Nephron (organoid): Measurements from ENCODE around the gene MVP.

Experiments
- H3K27ac Mint-ChIP-seq, 3 experiments: 2 replicates each; pipeline ENCODE4 v1.8.0; 2020; ENCODE audit warnings: mixed read lengths in 3 of 3, mild to moderate bottlenecking in 2 of 3, moderate library complexity in 1 of 3
- H3K27me3 Mint-ChIP-seq: 2 replicates; pipeline ENCODE4 v1.8.0; 2021; ENCODE audit warnings: low read depth, mild to moderate bottlenecking, moderate library complexity, mixed read lengths
- H3K36me3 Mint-ChIP-seq: 2 replicates; pipeline ENCODE4 v1.8.0; 2020; ENCODE audit warnings: low read depth, mixed read lengths
- H3K4me1 Mint-ChIP-seq: 2 replicates; pipeline ENCODE4 v1.8.0; 2020; ENCODE audit warnings: mixed read lengths
- H3K4me3 Mint-ChIP-seq, 3 experiments: 2 replicates each; pipeline ENCODE4 v1.8.0; 2020; ENCODE audit warnings: mild to moderate bottlenecking in 3 of 3, mixed read lengths in 3 of 3, moderate library complexity in 2 of 3
- H3K9me3 Mint-ChIP-seq: 2 replicates; pipeline ENCODE4 v1.8.0; 2020; ENCODE audit warnings: mixed read lengths
- TF ChIP-seq, protein P1 (sequence below), 3 experiments: fragments of 200-600 bp; sonication (generic); IDR thresholded peaks; one replicate each; pipeline ENCODE4 v1.5.0; 2021; ENCODE audit warnings: antibody characterized with exemption in 3 of 3; ENCODE audit not compliant: unreplicated experiment in 3 of 3

MVP gene

DNA sequence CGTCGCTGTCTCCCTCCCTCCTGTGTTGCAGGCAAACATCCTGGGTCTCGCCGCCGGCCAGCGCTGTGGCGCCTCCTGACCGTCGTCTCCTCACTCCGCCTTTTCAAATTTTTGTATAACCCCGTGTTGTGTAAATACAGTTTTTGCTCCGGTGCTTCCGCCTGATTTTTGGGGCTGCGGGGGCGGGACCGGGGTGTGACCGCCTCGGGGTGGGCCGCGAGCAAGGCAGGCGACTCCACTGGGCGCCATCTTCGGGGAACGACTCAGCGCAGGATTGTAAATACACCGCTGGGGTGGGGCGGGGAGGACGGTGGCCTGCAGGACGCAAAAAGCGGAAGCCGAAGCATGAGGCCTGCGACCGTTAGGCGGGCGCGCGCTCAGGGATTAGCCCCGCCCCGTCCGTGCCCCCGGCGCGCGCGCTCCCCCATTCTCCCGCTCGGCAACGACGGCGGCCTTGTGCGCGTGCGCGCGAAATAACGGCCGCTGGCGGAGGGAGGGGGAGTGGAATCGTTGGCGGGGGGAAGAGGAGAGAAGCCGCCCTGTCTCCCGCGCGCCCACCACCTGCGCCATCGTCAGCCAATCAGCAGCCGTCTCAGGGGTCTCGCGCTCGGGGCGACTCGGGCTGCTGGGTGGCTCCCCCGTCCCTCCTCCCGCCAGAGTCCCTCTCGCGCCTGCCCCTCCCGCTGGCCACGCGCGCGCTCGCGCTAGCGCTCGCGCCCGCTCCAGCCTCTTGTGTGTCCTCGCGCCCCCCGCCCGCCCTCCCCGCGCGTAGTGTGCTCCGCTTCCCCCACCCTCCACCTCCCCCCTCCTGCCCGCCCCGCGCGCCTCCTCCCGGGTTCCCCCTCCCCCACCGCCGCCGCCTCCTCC is 14.8 kb upstream of the MVP start:
- Mint-ChIP-seq H3K9me3 (no peaks in the 10 kb centered on the region), H3K4me3 (peak overlapping the region; percentile 96 to 100 (median 97)), H3K4me1 (peaks cover 59% of the 10 kb centered on the region), H3K27me3 (no peaks in the 10 kb centered on the region), H3K27ac (peak overlapping the region; percentile 98 to 99 (median 98)), H3K36me3 (peaks cover 30% of the 10 kb centered on the region)
- TF ChIP-seq, protein P1, sequence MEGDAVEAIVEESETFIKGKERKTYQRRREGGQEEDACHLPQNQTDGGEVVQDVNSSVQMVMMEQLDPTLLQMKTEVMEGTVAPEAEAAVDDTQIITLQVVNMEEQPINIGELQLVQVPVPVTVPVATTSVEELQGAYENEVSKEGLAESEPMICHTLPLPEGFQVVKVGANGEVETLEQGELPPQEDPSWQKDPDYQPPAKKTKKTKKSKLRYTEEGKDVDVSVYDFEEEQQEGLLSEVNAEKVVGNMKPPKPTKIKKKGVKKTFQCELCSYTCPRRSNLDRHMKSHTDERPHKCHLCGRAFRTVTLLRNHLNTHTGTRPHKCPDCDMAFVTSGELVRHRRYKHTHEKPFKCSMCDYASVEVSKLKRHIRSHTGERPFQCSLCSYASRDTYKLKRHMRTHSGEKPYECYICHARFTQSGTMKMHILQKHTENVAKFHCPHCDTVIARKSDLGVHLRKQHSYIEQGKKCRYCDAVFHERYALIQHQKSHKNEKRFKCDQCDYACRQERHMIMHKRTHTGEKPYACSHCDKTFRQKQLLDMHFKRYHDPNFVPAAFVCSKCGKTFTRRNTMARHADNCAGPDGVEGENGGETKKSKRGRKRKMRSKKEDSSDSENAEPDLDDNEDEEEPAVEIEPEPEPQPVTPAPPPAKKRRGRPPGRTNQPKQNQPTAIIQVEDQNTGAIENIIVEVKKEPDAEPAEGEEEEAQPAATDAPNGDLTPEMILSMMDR (IDR thresholded peaks at IDR 0.05; ENCODE audit: unreplicated experiment in 3 of 3), result no peak

DNA sequence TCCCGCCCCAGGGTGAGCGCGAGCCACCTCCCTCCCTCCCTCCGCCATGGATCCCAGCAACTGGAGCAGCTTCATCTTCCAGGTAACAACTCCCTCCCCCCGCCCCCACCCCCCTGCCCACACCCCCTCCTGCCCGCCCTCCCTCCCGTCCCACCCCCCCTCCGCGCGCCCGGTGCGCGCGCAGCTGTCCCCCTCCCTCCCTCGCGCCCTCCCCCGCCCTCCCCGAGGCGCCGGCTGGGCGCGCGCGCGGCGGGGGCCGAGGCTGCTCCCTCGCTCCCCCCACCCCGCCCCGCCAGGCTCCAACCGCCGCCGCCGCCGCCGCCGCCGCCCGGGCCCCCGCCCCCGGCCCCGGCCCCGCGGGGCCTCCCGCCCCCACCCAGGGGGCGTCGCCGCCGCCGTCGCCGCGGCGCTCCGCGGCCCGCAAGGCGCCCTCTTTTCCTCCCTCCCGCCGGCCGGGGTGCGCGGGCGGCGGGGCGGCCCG is 14.1 kb upstream of the MVP start, which contains the start of gene MAZ:
Gene MAZ, plus strand, starts transcription at position 431 of the 481 bp plus-strand sequence. CDS start 173 bp downstream, outside the sequence.
- H3K4me1 Mint-ChIP-seq, result peaks cover 66% of the 10 kb centered on the region
- H3K27ac Mint-ChIP-seq, result peak within 1 kb of the TSS; percentile 98 to 99 (median 98)

DNA sequence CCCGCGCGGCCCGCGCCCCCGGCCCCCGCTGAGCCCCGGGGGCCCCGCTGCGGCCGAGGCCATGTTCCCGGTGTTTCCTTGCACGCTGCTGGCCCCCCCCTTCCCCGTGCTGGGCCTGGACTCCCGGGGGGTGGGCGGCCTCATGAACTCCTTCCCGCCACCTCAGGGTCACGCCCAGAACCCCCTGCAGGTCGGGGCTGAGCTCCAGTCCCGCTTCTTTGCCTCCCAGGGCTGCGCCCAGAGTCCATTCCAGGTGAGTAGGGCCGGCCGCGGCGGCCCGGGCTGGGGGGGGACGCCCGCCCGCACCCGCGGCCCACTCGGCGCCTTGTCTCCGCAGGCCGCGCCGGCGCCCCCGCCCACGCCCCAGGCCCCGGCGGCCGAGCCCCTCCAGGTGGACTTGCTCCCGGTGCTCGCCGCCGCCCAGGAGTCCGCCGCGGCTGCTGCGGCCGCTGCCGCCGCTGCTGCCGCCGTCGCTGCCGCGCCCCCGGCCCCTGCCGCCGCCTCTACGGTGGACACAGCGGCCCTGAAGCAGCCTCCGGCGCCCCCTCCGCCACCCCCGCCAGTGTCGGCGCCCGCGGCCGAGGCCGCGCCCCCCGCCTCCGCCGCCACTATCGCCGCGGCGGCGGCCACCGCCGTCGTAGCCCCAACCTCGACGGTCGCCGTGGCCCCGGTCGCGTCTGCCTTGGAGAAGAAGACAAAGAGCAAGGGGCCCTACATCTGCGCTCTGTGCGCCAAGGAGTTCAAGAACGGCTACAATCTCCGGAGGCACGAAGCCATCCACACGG is 13.4 kb upstream of the MVP start:
- TF ChIP-seq, protein P1 (IDR thresholded peaks at IDR 0.05; ENCODE audit: unreplicated experiment in 3 of 3), result no peak
- Mint-ChIP-seq H3K36me3 (peaks cover 17% of the 10 kb centered on the region), H3K9me3 (no peaks in the 10 kb centered on the region), H3K27me3 (no peaks in the 10 kb centered on the region), H3K4me1 (peaks cover 61% of the 10 kb centered on the region), H3K4me3 (peak overlapping the region; percentile 82 to 92 (median 92)), H3K27ac (peak overlapping the region; percentile 92 to 98 (median 94))

More for the DNA sequence above, 14.1 kb upstream of the MVP start, which contains the start of gene MAZ:
- H3K27me3 Mint-ChIP-seq, result no peaks in the 10 kb centered on the region
- no peaks in the 10 kb centered on the region for H3K9me3 Mint-ChIP-seq
- H3K4me3 Mint-ChIP-seq, result peak within 1 kb of the TSS; percentile 96 to 100 (median 97)
- H3K36me3 Mint-ChIP-seq, result peaks cover 24% of the 10 kb centered on the region
- TF ChIP-seq, protein P1 (IDR thresholded peaks at IDR 0.05; ENCODE audit: unreplicated experiment in 3 of 3), result no peak

DNA sequence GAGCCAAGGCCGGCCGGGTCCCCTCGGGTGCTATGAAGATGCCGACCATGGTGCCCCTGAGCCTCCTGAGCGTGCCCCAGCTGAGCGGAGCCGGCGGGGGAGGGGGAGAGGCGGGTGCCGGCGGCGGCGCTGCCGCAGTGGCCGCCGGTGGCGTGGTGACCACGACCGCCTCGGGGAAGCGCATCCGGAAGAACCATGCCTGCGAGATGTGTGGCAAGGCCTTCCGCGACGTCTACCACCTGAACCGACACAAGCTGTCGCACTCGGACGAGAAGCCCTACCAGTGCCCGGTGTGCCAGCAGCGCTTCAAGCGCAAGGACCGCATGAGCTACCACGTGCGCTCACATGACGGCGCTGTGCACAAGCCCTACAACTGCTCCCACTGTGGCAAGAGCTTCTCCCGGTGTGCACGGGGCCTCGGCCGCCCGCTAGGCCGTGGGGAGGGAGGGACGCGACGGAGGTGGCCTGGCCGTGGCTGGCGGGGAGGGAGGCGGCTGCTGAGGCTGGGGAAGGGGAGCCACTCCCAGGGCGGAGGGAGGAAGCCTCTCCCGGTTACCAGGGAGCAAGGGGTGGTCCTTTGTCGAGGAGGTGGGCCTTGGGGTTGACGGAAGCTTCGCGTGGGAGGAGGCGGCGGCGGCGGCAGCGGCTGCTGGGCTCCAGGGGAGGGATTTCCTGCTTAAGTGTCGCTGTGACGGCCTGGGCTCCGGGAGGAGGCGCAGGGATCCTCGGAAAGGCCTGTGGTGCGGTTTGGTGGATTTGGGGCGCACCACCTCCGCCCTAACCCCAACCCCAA is 12.6 kb upstream of the MVP start:
- H3K9me3 Mint-ChIP-seq, result no peaks in the 10 kb centered on the region
- H3K27me3 Mint-ChIP-seq, result no peaks in the 10 kb centered on the region
- H3K4me3 Mint-ChIP-seq, result peak overlapping the region; percentile 82 to 92 (median 92)
- peak overlapping the region; percentile 92 to 98 (median 94) for H3K27ac Mint-ChIP-seq
- peaks cover 59% of the 10 kb centered on the region for H3K4me1 Mint-ChIP-seq
- TF ChIP-seq, protein P1 (IDR thresholded peaks at IDR 0.05; ENCODE audit: unreplicated experiment in 3 of 3), result peak; percentile 41 to 52 (median 49)
- H3K36me3 Mint-ChIP-seq, result peaks cover 14% of the 10 kb centered on the region

DNA sequence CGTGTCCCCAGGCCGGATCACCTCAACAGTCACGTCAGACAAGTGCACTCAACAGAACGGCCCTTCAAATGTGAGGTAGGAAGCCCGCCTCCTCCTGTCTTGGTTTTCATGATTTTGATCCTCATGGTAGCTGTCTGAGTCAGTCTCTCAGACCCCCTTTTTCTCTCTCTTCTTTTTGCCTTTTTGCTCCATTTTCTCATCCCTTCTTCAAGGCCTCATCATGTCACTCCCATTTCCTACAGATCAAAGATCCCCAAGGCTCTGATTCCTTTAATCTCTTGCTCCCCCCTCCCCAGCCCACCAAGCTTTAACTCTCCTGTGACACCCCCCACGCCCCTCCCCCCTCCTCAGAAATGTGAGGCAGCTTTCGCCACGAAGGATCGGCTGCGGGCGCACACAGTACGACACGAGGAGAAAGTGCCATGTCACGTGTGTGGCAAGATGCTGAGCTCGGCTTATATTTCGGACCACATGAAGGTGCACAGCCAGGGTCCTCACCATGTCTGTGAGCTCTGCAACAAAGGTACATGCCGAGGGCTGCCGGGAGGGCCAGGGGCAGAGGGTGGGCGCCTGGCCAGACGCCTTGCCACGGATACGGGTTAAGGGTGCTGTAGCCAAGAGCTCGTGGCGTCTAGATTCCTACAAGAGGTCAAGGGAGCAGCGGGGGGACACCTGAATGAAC is 11.9 kb upstream of the MVP start:
- Mint-ChIP-seq H3K9me3 (no peaks in the 10 kb centered on the region), H3K36me3 (peaks cover 13% of the 10 kb centered on the region), H3K4me1 (peaks cover 52% of the 10 kb centered on the region), H3K27me3 (no peaks in the 10 kb centered on the region), H3K4me3 (peak overlapping the region; percentile 82 to 92 (median 92)), H3K27ac (peak overlapping the region; percentile 92 to 98 (median 94))
- TF ChIP-seq, protein P1 (IDR thresholded peaks at IDR 0.05; ENCODE audit: unreplicated experiment in 3 of 3), result no peak
